ENCODE measurements around the gene KIF23.
"Not testable (repeated sequence)": the region's sequence is repeated elsewhere in the genome, so short reads cannot be mapped to it uniquely, and the experiment has no call there.

KIF23 gene

GRCh38 chr15:69377216-69377970 is 36.8 kb upstream of the KIF23 start:
- no peak for DNase-seq
- TF ChIP-seq CTCF (IDR thresholded peaks at IDR 0.05; ENCODE audit: low read depth, low read length, missing control alignments) = no peak
- in situ Hi-C loops (cut with HindIII; ENCODE audit: low pct_ligation_motif_present, low sequenced_read_pairs) = no loop called here

GRCh38 chr15:69380100-69380725 is 33.9 kb upstream of the KIF23 start:
- H3K27me3 ChIP-seq (replicated peaks) = no peaks in the 10 kb centered on the region
- in situ Hi-C loops (cut with HindIII; ENCODE audit: low pct_ligation_motif_present, low sequenced_read_pairs) = no loop called here
- peak; percentile 22 for DNase-seq
- H3K27ac ChIP-seq = no peak overlapping the region
- TF ChIP-seq CTCF (IDR thresholded peaks at IDR 0.05; ENCODE audit: low read depth, low read length, missing control alignments) = peak; percentile 69
- H3K36me3 ChIP-seq (replicated peaks) = no peaks in the 10 kb centered on the region
- H3K4me3 ChIP-seq (ENCODE audit: low read depth, low read length) = no peak overlapping the region

More at GRCh38 chr15:69377216-69377970, 36.8 kb upstream of the KIF23 start:
- no peak overlapping the region for H3K4me3 ChIP-seq (ENCODE audit: low read depth, low read length)
- H3K36me3 ChIP-seq (replicated peaks) = no peaks in the 10 kb centered on the region
- no peak overlapping the region for H3K27ac ChIP-seq
- H3K27me3 ChIP-seq (replicated peaks) = no peaks in the 10 kb centered on the region

GRCh38 chr15:69380726-69381105 is 33.4 kb upstream of the KIF23 start:
- H3K36me3 ChIP-seq (replicated peaks) = no peaks in the 10 kb centered on the region
- H3K27me3 ChIP-seq (replicated peaks) = no peaks in the 10 kb centered on the region
- DNase-seq = no peak
- H3K27ac ChIP-seq = no peak overlapping the region
- in situ Hi-C loops (cut with HindIII; ENCODE audit: low pct_ligation_motif_present, low sequenced_read_pairs) = no loop called here
- no peak overlapping the region for H3K4me3 ChIP-seq (ENCODE audit: low read depth, low read length)
- no peak for TF ChIP-seq CTCF (IDR thresholded peaks at IDR 0.05; ENCODE audit: low read depth, low read length, missing control alignments)

GRCh38 chr15:69382176-69382575 is 32.0 kb upstream of the KIF23 start:
- H3K36me3 ChIP-seq (replicated peaks); in situ Hi-C loops (cut with HindIII; ENCODE audit: low pct_ligation_motif_present, low sequenced_read_pairs); H3K4me3 ChIP-seq (ENCODE audit: low read depth, low read length); H3K27ac ChIP-seq; H3K27me3 ChIP-seq (replicated peaks); DNase-seq: not testable (repeated sequence)

- DNase-seq; H3K27ac ChIP-seq; in situ Hi-C loops (cut with HindIII; ENCODE audit: low pct_ligation_motif_present, low sequenced_read_pairs); H3K36me3 ChIP-seq (replicated peaks); H3K27me3 ChIP-seq (replicated peaks); H3K4me3 ChIP-seq (ENCODE audit: low read depth, low read length): not testable (repeated sequence)
Observed at GRCh38 chr15:69384066-69384465, 30.1 kb upstream of the KIF23 start.

GRCh38 chr15:69384626-69385598 is 29.2 kb upstream of the KIF23 start:
- no peak for TF ChIP-seq CTCF (IDR thresholded peaks at IDR 0.05; ENCODE audit: low read depth, low read length, missing control alignments)
- Histone ChIP-seq H3K4me3 (ENCODE audit: low read depth, low read length) (no peak overlapping the region), H3K27ac (no peak overlapping the region), H3K36me3 (replicated peaks) (no peaks in the 10 kb centered on the region), H3K27me3 (replicated peaks) (no peaks in the 10 kb centered on the region)
- DNase-seq = no peak
- in situ Hi-C loops (cut with HindIII; ENCODE audit: low pct_ligation_motif_present, low sequenced_read_pairs) = no loop called here

All from brain microvascular endothelial cell (primary cell).